ENCODE results near the gene ZP4. TPM values are rescaled to one million over a fixed set of nuclear protein-coding genes. Genes with fewer than 3 reads are reported as not detected.

Gene ZP4
- total RNA-seq, 1 experiment from 2014 or later = not detected

GRCh38 chr1:237890416-237890815 is 306 bp downstream of the ZP4 start:
- Histone ChIP-seq H3K27ac (ENCODE audit: insufficient read length, low read depth, low read length) (no peak overlapping the region), H2AFZ (ENCODE audit: low read length) (no peak overlapping the region), H3K4me2 (ENCODE audit: insufficient read depth, insufficient read length, low read length) (no peak overlapping the region), H3K23me2 (ENCODE audit: insufficient read length, low read depth, low read length, poor library complexity, severe bottlenecking) (no peaks in the 10 kb centered on the region), H2AK5ac (ENCODE audit: insufficient read length, low read length) (no peak overlapping the region), H3K79me2 (ENCODE audit: insufficient read depth, low read length) (0 out of 2 replicates have a peak, but pooled peaks cover 1% of the 10 kb centered on the region), H3K23ac (ENCODE audit: insufficient read length, low read depth, low read length) (no peak overlapping the region), H4K5ac (ENCODE audit: insufficient read length, low read depth, low read length) (no peak overlapping the region), H3K4ac (ENCODE audit: low read depth, low read length) (no peak overlapping the region), H3K56ac (ENCODE audit: insufficient read length, low read depth, low read length) (no peak overlapping the region), H2BK15ac (ENCODE audit: low read depth, low read length) (no peak overlapping the region), H2BK12ac (ENCODE audit: insufficient read length, low read depth, low read length) (no peak overlapping the region), H2BK20ac (ENCODE audit: low read depth, low read length, poor library complexity, severe bottlenecking) (no peak overlapping the region), H3K18ac (ENCODE audit: insufficient read length, low read depth, low read length) (no peak overlapping the region), H3K9me3 (ENCODE audit: control insufficient read depth, low read depth, low read length) (no peaks in the 10 kb centered on the region), H3K9ac (ENCODE audit: extremely low read depth, insufficient read length, low read length) (no peak overlapping the region), H3K27me3 (ENCODE audit: insufficient read depth, low read length) (0 out of 2 replicates have a peak, but pooled peaks cover 2% of the 10 kb centered on the region), H2BK5ac (ENCODE audit: insufficient read length, low read length) (no peak overlapping the region), H4K8ac (replicated peaks; ENCODE audit: insufficient read length, low read depth, low read length) (no peak overlapping the region), H3K14ac (ENCODE audit: insufficient read depth, low read length) (no peak overlapping the region), H3K4me1 (ENCODE audit: insufficient read depth, low read length) (no peaks in the 10 kb centered on the region), H4K20me1 (ENCODE audit: control insufficient read depth, insufficient read depth, insufficient read length) (no peaks in the 10 kb centered on the region), H3T11ph (ENCODE audit: low read length) (no peak overlapping the region), H4K91ac (ENCODE audit: insufficient read length, low read depth, low read length) (no peak overlapping the region), H2BK120ac (ENCODE audit: low read depth, low read length, poor library complexity, severe bottlenecking) (no peak overlapping the region), H3K79me1 (ENCODE audit: insufficient read depth, low read depth, low read length, poor library complexity, severe bottlenecking) (no peaks in the 10 kb centered on the region)
- Mint-ChIP-seq H3K36me3 (ENCODE audit: insufficient read depth in 1 of 3, low read depth in 3 of 3) (no peaks in the 10 kb centered on the region), H3K9me3 (no peaks in the 10 kb centered on the region), H3K4me1 (peaks cover 4 to 7% of the 10 kb centered on the region in 2 experiments; a peak in 3 of 4 replicates), H3K4me3 (no peak overlapping the region), H3K27me3 (ENCODE audit: low read depth) (no peaks in the 10 kb centered on the region), H3K27ac (no peak overlapping the region)
- WGBS (ENCODE audit: extremely low coverage, insufficient read length, low lambda C conversion rate) = no CpG with 5 or more reads among the region's 7 CpGs
- TF ChIP-seq, protein P1, sequence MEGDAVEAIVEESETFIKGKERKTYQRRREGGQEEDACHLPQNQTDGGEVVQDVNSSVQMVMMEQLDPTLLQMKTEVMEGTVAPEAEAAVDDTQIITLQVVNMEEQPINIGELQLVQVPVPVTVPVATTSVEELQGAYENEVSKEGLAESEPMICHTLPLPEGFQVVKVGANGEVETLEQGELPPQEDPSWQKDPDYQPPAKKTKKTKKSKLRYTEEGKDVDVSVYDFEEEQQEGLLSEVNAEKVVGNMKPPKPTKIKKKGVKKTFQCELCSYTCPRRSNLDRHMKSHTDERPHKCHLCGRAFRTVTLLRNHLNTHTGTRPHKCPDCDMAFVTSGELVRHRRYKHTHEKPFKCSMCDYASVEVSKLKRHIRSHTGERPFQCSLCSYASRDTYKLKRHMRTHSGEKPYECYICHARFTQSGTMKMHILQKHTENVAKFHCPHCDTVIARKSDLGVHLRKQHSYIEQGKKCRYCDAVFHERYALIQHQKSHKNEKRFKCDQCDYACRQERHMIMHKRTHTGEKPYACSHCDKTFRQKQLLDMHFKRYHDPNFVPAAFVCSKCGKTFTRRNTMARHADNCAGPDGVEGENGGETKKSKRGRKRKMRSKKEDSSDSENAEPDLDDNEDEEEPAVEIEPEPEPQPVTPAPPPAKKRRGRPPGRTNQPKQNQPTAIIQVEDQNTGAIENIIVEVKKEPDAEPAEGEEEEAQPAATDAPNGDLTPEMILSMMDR (conservative IDR thresholded peaks at IDR 0.05) = no peak
- no peak for DNase-seq

Data from H9 (cell line).